Measurements from ENCODE around the gene FOCAD.
A peak's percentile ranks its signal among the peaks of the same experiment; 100 is the strongest.

FOCAD gene

DNA sequence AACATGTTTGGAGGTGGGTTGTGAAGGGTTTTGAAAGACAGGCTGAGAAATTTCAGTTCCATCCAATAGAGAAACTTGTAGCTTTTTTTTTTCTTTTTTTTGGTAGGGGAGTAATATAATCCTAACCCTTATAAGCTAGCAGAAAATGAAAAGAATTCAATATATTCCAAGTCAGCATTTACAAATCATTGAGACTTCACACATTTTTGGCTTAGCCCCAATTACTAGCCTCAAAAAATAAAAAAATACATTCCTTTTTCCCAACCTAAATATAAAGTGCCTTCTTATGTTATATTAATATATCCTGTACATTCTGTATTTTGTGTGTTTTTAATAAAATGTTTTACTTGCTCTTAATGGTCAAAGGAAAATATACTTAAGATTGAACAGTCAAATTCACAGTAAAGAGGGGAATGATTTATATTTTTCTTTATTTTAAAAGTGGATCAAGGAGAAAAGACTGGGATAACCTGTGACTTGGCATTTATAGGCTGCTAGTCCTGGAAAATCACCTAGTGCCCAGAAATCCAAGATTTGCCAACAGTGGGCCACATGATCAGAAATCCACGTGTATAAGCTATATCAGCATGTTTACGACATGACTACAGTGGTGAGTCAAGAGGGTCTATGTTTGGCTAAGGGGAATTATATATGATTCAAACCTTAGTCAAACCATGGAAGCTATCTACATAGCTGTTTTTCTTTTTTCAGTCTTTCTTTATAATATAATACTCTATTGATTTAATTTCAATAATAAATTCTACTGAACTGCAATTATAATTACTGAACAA lies 332.8 kb downstream of the FOCAD start:
- H3K4me3 ChIP-seq (ENCODE audit: low read depth in 1 of 5, low read length in 5 of 5) = no peak overlapping the region
- no peaks in the 10 kb centered on the region for H3K27me3 ChIP-seq (ENCODE audit: control insufficient read depth in 5 of 5, insufficient read depth in 4 of 5, low read length in 5 of 5)
- no peak overlapping the region for H3K27ac ChIP-seq (ENCODE audit: low read depth, low read length)
- H3K9me3 ChIP-seq (ENCODE audit: control insufficient read depth in 5 of 5, low read length in 5 of 5) = no peaks in the 10 kb centered on the region
- H3K9ac ChIP-seq (ENCODE audit: low read length in 5 of 5) = no peak overlapping the region
- H3K36me3 ChIP-seq (ENCODE audit: control insufficient read depth in 5 of 5, insufficient read depth in 5 of 5, low read length in 5 of 5) = peaks cover 0 to 5% (median 0%) of the 10 kb centered on the region in 5 donors
- H3K4me1 ChIP-seq (ENCODE audit: control insufficient read depth in 5 of 5, insufficient read depth in 5 of 5, low read length in 5 of 5) = no peaks in the 10 kb centered on the region

DNA sequence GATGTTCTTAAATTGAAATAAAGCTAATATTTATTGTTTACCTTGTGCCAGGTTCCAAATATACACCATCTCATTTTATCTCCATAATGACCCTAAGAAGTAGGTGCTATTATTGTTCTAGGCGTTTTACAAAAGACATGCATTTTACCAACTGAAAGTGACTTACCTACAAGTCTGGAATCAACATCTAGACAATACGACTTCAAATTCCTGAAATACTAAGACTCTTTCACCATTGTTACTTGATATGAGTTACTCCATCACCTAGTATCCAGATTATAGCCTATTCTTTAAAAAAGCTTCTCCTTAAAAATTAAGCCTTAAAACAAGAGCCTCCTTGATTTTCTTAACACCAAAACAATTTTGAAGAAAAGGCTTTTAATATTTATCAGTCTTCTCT lies 334.1 kb downstream of the FOCAD start:
- Histone ChIP-seq H3K36me3 (ENCODE audit: control insufficient read depth in 5 of 5, insufficient read depth in 5 of 5, low read length in 5 of 5) (peaks cover 0 to 5% (median 0%) of the 10 kb centered on the region in 5 donors), H3K27me3 (ENCODE audit: control insufficient read depth in 5 of 5, insufficient read depth in 4 of 5, low read length in 5 of 5) (no peaks in the 10 kb centered on the region), H3K4me1 (ENCODE audit: control insufficient read depth in 5 of 5, insufficient read depth in 5 of 5, low read length in 5 of 5) (no peaks in the 10 kb centered on the region), H3K4me3 (ENCODE audit: low read depth in 1 of 5, low read length in 5 of 5) (no peak overlapping the region), H3K9ac (ENCODE audit: low read length in 5 of 5) (no peak overlapping the region), H3K9me3 (ENCODE audit: control insufficient read depth in 5 of 5, low read length in 5 of 5) (no peaks in the 10 kb centered on the region), H3K27ac (ENCODE audit: low read depth, low read length) (no peak overlapping the region)

DNA sequence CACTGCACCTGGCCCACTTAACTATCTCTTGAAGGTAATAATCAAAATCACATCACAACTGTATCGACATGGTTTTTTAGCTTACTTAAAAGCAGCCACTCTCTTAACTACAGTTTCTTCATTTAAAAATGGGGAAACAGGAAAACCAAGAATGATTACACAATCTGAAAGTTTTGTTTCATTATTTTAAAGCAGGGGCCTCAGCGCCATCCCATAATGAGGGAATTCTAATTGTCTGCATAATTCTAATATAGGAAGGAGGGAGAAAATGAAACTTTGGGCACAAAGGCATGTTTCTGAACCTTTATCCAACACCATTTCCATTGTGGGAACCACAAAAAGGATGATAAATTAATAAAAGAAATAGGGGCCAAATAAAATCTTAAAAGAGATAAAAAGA lies 339.8 kb downstream of the FOCAD start:
- H3K4me3 ChIP-seq (ENCODE audit: low read depth in 1 of 5, low read length in 5 of 5) = no peak overlapping the region
- no peak overlapping the region for H3K27ac ChIP-seq (ENCODE audit: low read depth, low read length)

DNA sequence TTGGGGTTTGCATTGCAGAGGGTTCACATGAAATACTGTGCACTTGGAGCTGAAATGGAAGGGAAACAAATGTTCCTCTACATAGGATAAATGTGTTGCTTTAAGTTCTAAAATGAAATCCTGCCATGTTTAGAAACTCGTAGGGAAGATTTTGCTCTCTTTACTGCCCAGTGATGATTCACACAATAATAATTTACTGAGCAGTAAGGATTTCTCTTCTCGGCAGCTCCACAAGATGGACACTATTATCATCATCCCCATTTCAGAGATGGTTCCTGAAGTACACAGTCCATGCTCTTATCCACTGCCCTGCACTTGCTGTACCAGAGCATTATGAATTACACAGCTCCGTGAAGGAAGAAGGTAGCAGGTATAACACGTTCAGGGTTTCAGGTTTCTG lies 343.2 kb downstream of the FOCAD start:
- Histone ChIP-seq H3K9me3 (ENCODE audit: control insufficient read depth in 5 of 5, low read length in 5 of 5) (no peaks in the 10 kb centered on the region), H3K27ac (ENCODE audit: low read depth, low read length) (no peak overlapping the region), H3K4me1 (ENCODE audit: control insufficient read depth in 5 of 5, insufficient read depth in 5 of 5, low read length in 5 of 5) (peaks cover 0 to 20% (median 11%) of the 10 kb centered on the region in 5 donors), H3K27me3 (ENCODE audit: control insufficient read depth in 5 of 5, insufficient read depth in 4 of 5, low read length in 5 of 5) (no peaks in the 10 kb centered on the region), H3K36me3 (ENCODE audit: control insufficient read depth in 5 of 5, insufficient read depth in 5 of 5, low read length in 5 of 5) (peaks cover 0 to 3% (median 0%) of the 10 kb centered on the region in 5 donors), H3K9ac (ENCODE audit: low read length in 5 of 5) (no peak overlapping the region), H3K4me3 (ENCODE audit: low read depth in 1 of 5, low read length in 5 of 5) (no peak overlapping the region)

More for the DNA sequence above, 339.8 kb downstream of the FOCAD start:
- Histone ChIP-seq H3K9me3 (ENCODE audit: control insufficient read depth in 5 of 5, low read length in 5 of 5) (no peaks in the 10 kb centered on the region), H3K4me1 (ENCODE audit: control insufficient read depth in 5 of 5, insufficient read depth in 5 of 5, low read length in 5 of 5) (no peaks in the 10 kb centered on the region), H3K9ac (ENCODE audit: low read length in 5 of 5) (no peak overlapping the region), H3K36me3 (ENCODE audit: control insufficient read depth in 5 of 5, insufficient read depth in 5 of 5, low read length in 5 of 5) (peaks cover 0 to 3% (median 0%) of the 10 kb centered on the region in 5 donors), H3K27me3 (ENCODE audit: control insufficient read depth in 5 of 5, insufficient read depth in 4 of 5, low read length in 5 of 5) (no peaks in the 10 kb centered on the region)

GRCh38 chr9:21028466-21028865 lies 344.4 kb downstream of the FOCAD start:
- Histone ChIP-seq H3K4me3 (ENCODE audit: low read depth in 1 of 5, low read length in 5 of 5) (no peak overlapping the region), H3K4me1 (ENCODE audit: control insufficient read depth in 5 of 5, insufficient read depth in 5 of 5, low read length in 5 of 5) (peaks cover 0 to 20% (median 11%) of the 10 kb centered on the region in 5 donors), H3K36me3 (ENCODE audit: control insufficient read depth in 5 of 5, insufficient read depth in 5 of 5, low read length in 5 of 5) (peaks cover 0 to 3% (median 0%) of the 10 kb centered on the region in 5 donors), H3K9ac (ENCODE audit: low read length in 5 of 5) (no peak overlapping the region), H3K27ac (ENCODE audit: low read depth, low read length) (no peak overlapping the region), H3K9me3 (ENCODE audit: control insufficient read depth in 5 of 5, low read length in 5 of 5) (no peaks in the 10 kb centered on the region), H3K27me3 (ENCODE audit: control insufficient read depth in 5 of 5, insufficient read depth in 4 of 5, low read length in 5 of 5) (no peaks in the 10 kb centered on the region)

DNA sequence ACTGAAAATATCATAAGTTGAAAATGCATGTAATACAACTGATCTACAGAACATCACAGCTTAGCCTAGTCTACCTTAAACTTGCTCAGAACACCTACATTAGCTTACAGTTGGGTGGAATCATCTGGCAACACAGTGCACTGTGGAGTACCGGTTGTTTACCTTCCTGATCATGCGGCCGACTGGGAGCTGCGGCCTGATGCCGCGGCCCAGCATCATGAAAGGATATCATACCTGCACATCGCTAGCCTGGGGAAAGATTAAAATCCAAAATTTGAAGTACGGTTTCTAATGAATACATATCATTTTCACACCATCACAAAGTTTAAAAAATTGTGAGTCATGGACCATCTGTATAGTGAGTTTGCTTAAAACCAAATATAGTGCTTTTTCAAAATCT lies 345.6 kb downstream of the FOCAD start:
- Histone ChIP-seq H3K4me1 (ENCODE audit: control insufficient read depth in 5 of 5, insufficient read depth in 5 of 5, low read length in 5 of 5) (peaks cover 0 to 20% (median 11%) of the 10 kb centered on the region in 5 donors), H3K27me3 (ENCODE audit: control insufficient read depth in 5 of 5, insufficient read depth in 4 of 5, low read length in 5 of 5) (no peaks in the 10 kb centered on the region), H3K4me3 (ENCODE audit: low read depth in 1 of 5, low read length in 5 of 5) (no peak overlapping the region), H3K27ac (ENCODE audit: low read depth, low read length) (no peak overlapping the region), H3K36me3 (ENCODE audit: control insufficient read depth in 5 of 5, insufficient read depth in 5 of 5, low read length in 5 of 5) (peaks cover 0 to 3% (median 0%) of the 10 kb centered on the region in 5 donors), H3K9me3 (ENCODE audit: control insufficient read depth in 5 of 5, low read length in 5 of 5) (no peaks in the 10 kb centered on the region), H3K9ac (ENCODE audit: low read length in 5 of 5) (no peak overlapping the region)

GRCh38 chr9:21030389-21031035 lies 346.5 kb downstream of the FOCAD start:
- Histone ChIP-seq H3K4me1 (ENCODE audit: control insufficient read depth in 5 of 5, insufficient read depth in 5 of 5, low read length in 5 of 5) (peaks cover 0 to 20% (median 11%) of the 10 kb centered on the region in 5 donors), H3K36me3 (ENCODE audit: control insufficient read depth in 5 of 5, insufficient read depth in 5 of 5, low read length in 5 of 5) (peaks cover 0 to 3% (median 0%) of the 10 kb centered on the region in 5 donors), H3K4me3 (ENCODE audit: low read depth in 1 of 5, low read length in 5 of 5) (peak overlapping the region; percentile 59 to 71 (median 70)), H3K9ac (ENCODE audit: low read length in 5 of 5) (peak overlapping the region in 3 of 5 donors; percentile 50 to 63 (median 51)), H3K9me3 (ENCODE audit: control insufficient read depth in 5 of 5, low read length in 5 of 5) (no peaks in the 10 kb centered on the region), H3K27me3 (ENCODE audit: control insufficient read depth in 5 of 5, insufficient read depth in 4 of 5, low read length in 5 of 5) (no peaks in the 10 kb centered on the region), H3K27ac (ENCODE audit: low read depth, low read length) (peak overlapping the region; percentile 38)

- Histone ChIP-seq H3K27ac (ENCODE audit: low read depth, low read length) (peak within 1 kb of the TSS; percentile 38), H3K27me3 (ENCODE audit: control insufficient read depth in 5 of 5, insufficient read depth in 4 of 5, low read length in 5 of 5) (no peaks in the 10 kb centered on the region), H3K9me3 (ENCODE audit: control insufficient read depth in 5 of 5, low read length in 5 of 5) (no peaks in the 10 kb centered on the region), H3K9ac (ENCODE audit: low read length in 5 of 5) (peak within 1 kb of the TSS in 3 of 5 donors; percentile 50 to 63 (median 51)), H3K4me1 (ENCODE audit: control insufficient read depth in 5 of 5, insufficient read depth in 5 of 5, low read length in 5 of 5) (peaks cover 0 to 20% (median 11%) of the 10 kb centered on the region in 5 donors), H3K4me3 (ENCODE audit: low read depth in 1 of 5, low read length in 5 of 5) (peak within 1 kb of the TSS; percentile 59 to 71 (median 70)), H3K36me3 (ENCODE audit: control insufficient read depth in 5 of 5, insufficient read depth in 5 of 5, low read length in 5 of 5) (no peaks in the 10 kb centered on the region)
These were observed 347.2 kb downstream of the FOCAD start, which contains the start of gene HACD4 for GRCh38 chr9:21031091-21031807. Gene HACD4 (minus strand): TSS chr9:21031640. CDS start chr9:21031590, 50 bp downstream.

DNA sequence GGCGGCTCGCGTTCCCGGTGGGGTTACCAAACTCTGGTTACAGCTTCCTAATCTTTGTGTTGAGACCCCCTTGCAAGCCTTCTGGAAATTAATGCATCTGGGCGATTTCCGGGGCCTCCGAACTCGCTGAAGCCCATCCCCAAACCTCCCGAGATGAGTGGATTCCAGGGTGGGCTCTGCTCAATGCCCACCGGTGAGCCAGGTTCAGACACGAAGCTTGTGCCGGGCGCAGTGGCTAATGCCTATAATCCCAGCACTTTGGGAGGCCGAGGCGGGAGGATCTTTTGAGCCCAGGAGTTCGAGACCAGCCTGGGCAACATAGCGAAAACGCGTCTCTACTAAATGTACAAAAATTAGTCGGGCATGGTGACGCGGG lies 347.7 kb downstream of the FOCAD start:
- H3K4me1 ChIP-seq (ENCODE audit: control insufficient read depth in 5 of 5, insufficient read depth in 5 of 5, low read length in 5 of 5) = peaks cover 0 to 20% (median 11%) of the 10 kb centered on the region in 5 donors
- no peaks in the 10 kb centered on the region for H3K36me3 ChIP-seq (ENCODE audit: control insufficient read depth in 5 of 5, insufficient read depth in 5 of 5, low read length in 5 of 5)
- H3K4me3 ChIP-seq (ENCODE audit: low read depth in 1 of 5, low read length in 5 of 5) = peak overlapping the region in 4 of 5 donors; percentile 59 to 71 (median 70)
- H3K27me3 ChIP-seq (ENCODE audit: control insufficient read depth in 5 of 5, insufficient read depth in 4 of 5, low read length in 5 of 5) = no peaks in the 10 kb centered on the region
- H3K9me3 ChIP-seq (ENCODE audit: control insufficient read depth in 5 of 5, low read length in 5 of 5) = no peaks in the 10 kb centered on the region
- no peak overlapping the region for H3K27ac ChIP-seq (ENCODE audit: low read depth, low read length)
- H3K9ac ChIP-seq (ENCODE audit: low read length in 5 of 5) = peak overlapping the region in 3 of 5 donors; percentile 16 to 51 (median 50)
